Measurements from ENCODE around the gene RFX1. TPM values are rescaled to one million over a fixed set of nuclear protein-coding genes. Genes with fewer than 3 reads are reported as not detected.

RFX1 gene
- total RNA-seq, 1 donor from 2014 or later = 7.0 TPM

DNA sequence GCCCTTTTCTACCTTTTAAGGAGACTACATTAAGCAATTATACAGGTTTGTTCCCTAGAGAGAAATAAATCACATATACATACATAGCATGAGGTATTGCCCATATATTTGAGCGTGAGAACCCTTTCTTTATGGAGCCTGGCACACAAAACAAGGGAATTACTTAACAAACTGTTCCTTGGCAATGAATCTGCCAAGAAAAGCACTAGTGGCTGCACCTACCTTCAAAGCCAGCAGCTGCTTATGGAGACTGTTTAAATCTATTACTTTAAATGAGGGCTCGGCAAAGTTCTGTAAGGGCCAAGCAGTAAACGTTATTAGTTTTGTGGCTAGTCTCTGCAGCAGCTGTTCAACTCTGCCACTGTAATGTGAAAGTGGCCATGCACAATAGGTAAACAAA, 7.0 kb downstream of the RFX1 start:
- no peak for TF ChIP-seq CTCF (IDR thresholded peaks at IDR 0.05; ENCODE audit: insufficient read depth, low read length, poor library complexity, severe bottlenecking)
- no peak for DNase-seq (ENCODE audit: low read depth)

DNA sequence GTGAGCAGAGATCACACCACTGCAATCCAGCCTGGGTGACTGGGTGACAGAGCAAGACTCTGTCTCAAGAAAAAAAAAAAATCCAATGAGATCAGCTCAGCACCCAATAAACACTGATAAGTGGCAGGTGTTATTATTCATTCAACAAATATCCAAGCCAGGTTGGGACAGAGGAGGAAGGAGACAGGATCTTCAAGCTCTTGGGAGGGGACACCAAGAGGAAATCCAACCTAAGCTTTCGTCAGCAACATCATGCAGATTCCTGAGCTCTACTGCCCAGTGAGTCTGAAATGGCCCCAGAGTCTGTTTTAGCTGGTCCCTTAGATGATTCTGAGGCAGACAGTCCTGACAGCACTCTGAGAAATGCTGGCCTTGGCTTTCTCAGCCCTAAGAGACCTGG, 7.7 kb downstream of the RFX1 start:
- Histone ChIP-seq H3K27me3 (ENCODE audit: control insufficient read depth, insufficient read depth, low read length) (no peaks in the 10 kb centered on the region), H3K4me3 (ENCODE audit: low read depth, low read length) (no peak overlapping the region)

More for the DNA sequence above, 7.0 kb downstream of the RFX1 start:
- H3K36me3 ChIP-seq (ENCODE audit: control insufficient read depth, insufficient read depth, low read length) = no peaks in the 10 kb centered on the region
- H3K27me3 ChIP-seq (ENCODE audit: control insufficient read depth, insufficient read depth, low read length) = no peaks in the 10 kb centered on the region
- no peak overlapping the region for H3K4me3 ChIP-seq (ENCODE audit: low read depth, low read length)

GRCh38 chr19:13997631-13997962, 8.5 kb downstream of the RFX1 start:
- no peak overlapping the region for H3K4me3 ChIP-seq (ENCODE audit: low read depth, low read length)
- no peaks in the 10 kb centered on the region for H3K36me3 ChIP-seq (ENCODE audit: control insufficient read depth, insufficient read depth, low read length)
- TF ChIP-seq CTCF (IDR thresholded peaks at IDR 0.05; ENCODE audit: insufficient read depth, low read length, poor library complexity, severe bottlenecking) = no peak
- no peak for DNase-seq (ENCODE audit: low read depth)
- no peaks in the 10 kb centered on the region for H3K27me3 ChIP-seq (ENCODE audit: control insufficient read depth, insufficient read depth, low read length)

More for the DNA sequence above, 7.7 kb downstream of the RFX1 start:
- no peak for DNase-seq (ENCODE audit: low read depth)
- no peak for TF ChIP-seq CTCF (IDR thresholded peaks at IDR 0.05; ENCODE audit: insufficient read depth, low read length, poor library complexity, severe bottlenecking)
- H3K36me3 ChIP-seq (ENCODE audit: control insufficient read depth, insufficient read depth, low read length) = no peaks in the 10 kb centered on the region

DNA sequence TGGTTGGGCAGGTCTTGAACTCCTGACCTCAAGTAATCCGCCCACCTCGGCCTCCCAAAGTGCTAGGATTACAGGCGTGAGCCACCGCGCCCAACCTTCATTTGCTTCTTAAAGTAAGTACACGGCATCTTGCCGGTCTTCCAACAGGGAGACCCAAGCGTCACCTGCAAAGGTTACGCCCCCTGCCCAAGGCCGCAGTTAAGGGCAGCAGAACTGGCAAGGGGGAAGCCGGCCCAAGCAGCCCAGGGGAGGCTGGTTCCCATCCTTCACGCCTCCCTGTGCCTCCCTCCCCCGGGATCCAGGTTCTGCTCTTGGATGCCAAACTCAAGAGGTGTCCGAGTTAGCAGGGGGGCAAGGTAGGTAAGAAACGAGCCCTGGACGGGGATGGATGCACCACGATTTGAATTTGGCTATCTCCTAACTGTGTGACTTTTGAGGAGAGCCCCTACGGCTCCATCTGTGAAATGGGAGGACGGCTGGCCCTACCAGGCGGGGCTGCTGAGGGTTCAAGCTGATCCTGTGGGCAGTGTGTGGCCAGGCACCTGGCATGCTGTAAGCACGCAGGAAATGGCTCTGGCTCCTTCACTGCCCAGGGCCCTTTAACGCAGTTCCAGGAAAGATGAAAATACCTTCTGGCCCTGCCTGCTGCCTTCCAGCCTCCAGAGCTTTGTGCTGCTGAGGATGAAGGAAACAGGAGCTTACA, 9.0 kb downstream of the RFX1 start:
- H3K4me3 ChIP-seq (ENCODE audit: low read depth, low read length) = no peak overlapping the region
- H3K27me3 ChIP-seq (ENCODE audit: control insufficient read depth, insufficient read depth, low read length) = no peaks in the 10 kb centered on the region
- DNase-seq (ENCODE audit: low read depth) = no peak
- no peak for TF ChIP-seq CTCF (IDR thresholded peaks at IDR 0.05; ENCODE audit: insufficient read depth, low read length, poor library complexity, severe bottlenecking)
- no peaks in the 10 kb centered on the region for H3K36me3 ChIP-seq (ENCODE audit: control insufficient read depth, insufficient read depth, low read length)

- no peaks in the 10 kb centered on the region for H3K36me3 ChIP-seq (ENCODE audit: control insufficient read depth, insufficient read depth, low read length)
- no peak for TF ChIP-seq CTCF (IDR thresholded peaks at IDR 0.05; ENCODE audit: insufficient read depth, low read length, poor library complexity, severe bottlenecking)
- H3K4me3 ChIP-seq (ENCODE audit: low read depth, low read length) = no peak overlapping the region
- no peak for DNase-seq (ENCODE audit: low read depth)
- no peaks in the 10 kb centered on the region for H3K27me3 ChIP-seq (ENCODE audit: control insufficient read depth, insufficient read depth, low read length)
Observed at GRCh38 chr19:13995878-13996765, 10.0 kb downstream of the RFX1 start.

All from kidney epithelial cell (primary cell).